Thymus (tissue), 11 donors: ENCODE data around the gene TARBP1. TPM values are rescaled to one million over a fixed set of nuclear protein-coding genes. Genes with fewer than 3 reads are reported as not detected.

Experiments
- DNase-seq, 9 donors: peaks; one replicate each; pipeline ENCODE4 v3.0.0-alpha.2; 2013; ENCODE audit warnings: low spot score in 9 of 9, low read depth in 6 of 9, missing footprints in 1 of 9
- H3K27ac ChIP-seq, 2 donors: one replicate each; pipeline ENCODE4 v1.5.1; 2013; ENCODE audit warnings: control low read depth in 1 of 2, low read depth in 1 of 2, low read length in 1 of 2, mild to moderate bottlenecking in 1 of 2, moderate library complexity in 1 of 2
- H3K27me3 ChIP-seq, 2 donors: one replicate each; pipeline ENCODE4 v1.5.1; 2013; ENCODE audit warnings: low read length in 1 of 2; ENCODE audit not compliant: control insufficient read depth in 2 of 2, insufficient read depth in 1 of 2
- H3K36me3 ChIP-seq, 2 donors: one replicate each; pipeline ENCODE4 v1.5.1; 2013; ENCODE audit warnings: low read length in 1 of 2, mild to moderate bottlenecking in 1 of 2, moderate library complexity in 1 of 2; ENCODE audit not compliant: control insufficient read depth in 2 of 2, insufficient read depth in 2 of 2
- H3K4me1 ChIP-seq, 2 donors: one replicate each; pipeline ENCODE4 v1.5.1; 2013; ENCODE audit warnings: low read length in 2 of 2; ENCODE audit not compliant: control insufficient read depth in 2 of 2, insufficient read depth in 2 of 2
- H3K4me3 ChIP-seq, 2 donors: one replicate each; pipeline ENCODE4 v1.5.1; 2013; ENCODE audit warnings: low read length in 2 of 2, control low read depth in 1 of 2, mild to moderate bottlenecking in 1 of 2
- H3K9me3 ChIP-seq, 2 donors: one replicate each; pipeline ENCODE4 v1.5.1; 2013; ENCODE audit warnings: low read length in 1 of 2, mild to moderate bottlenecking in 1 of 2; ENCODE audit not compliant: control insufficient read depth in 2 of 2, insufficient read depth in 1 of 2
- WGBS: extraction: QIAGEN DNeasy Blood & Tissue Kit; methylation state at CpG from one replicate; pipeline ENCODE4 v1.1.7; 2013; 5-methylcytosine and 5-hydroxymethylcytosine counted together
- polyA plus RNA-seq: library from polyadenylated mRNA; stranded (reverse); fragments of 200-250 nt; gene quantifications from one replicate; pipeline ENCODE4 v1.2.3, GENCODE V29; 2013
- total RNA-seq: library from RNA; stranded (reverse); fragments of 120-200 nt; gene quantifications from one replicate; pipeline ENCODE4 v1.2.4, GENCODE V29; 2013
- donor health status: healthy.

TARBP1 gene
- total and polyA plus RNA-seq, 2 donors: 29.0 to 66.3 TPM

- Histone ChIP-seq H3K27ac (no peak overlapping the region), H3K4me1 (no peaks in the 10 kb centered on the region), H3K9me3 (no peaks in the 10 kb centered on the region), H3K4me3 (no peak overlapping the region), H3K27me3 (no peaks in the 10 kb centered on the region), H3K36me3 (peaks cover 0 to 33% of the 10 kb centered on the region in 2 donors)
- DNase-seq: no peak
- WGBS: 98% methylated on average over 5 of the region's 5 CpGs
Measured at GRCh38 chr1:234460652-234461051, 18.3 kb downstream of the TARBP1 start.

GRCh38 chr1:234458352-234459017 lies 20.5 kb downstream of the TARBP1 start:
- no peak overlapping the region for H3K27ac ChIP-seq
- no peak overlapping the region for H3K4me3 ChIP-seq
- no peaks in the 10 kb centered on the region for H3K4me1 ChIP-seq
- no peaks in the 10 kb centered on the region for H3K9me3 ChIP-seq
- no peaks in the 10 kb centered on the region for H3K27me3 ChIP-seq
- no peak for DNase-seq
- H3K36me3 ChIP-seq: peaks cover 0 to 39% of the 10 kb centered on the region in 2 donors
- WGBS: 98% methylated on average over 6 of the region's 6 CpGs

- Histone ChIP-seq H3K4me1 (no peaks in the 10 kb centered on the region), H3K27me3 (no peaks in the 10 kb centered on the region), H3K4me3 (no peak overlapping the region), H3K9me3 (no peaks in the 10 kb centered on the region), H3K27ac (no peak overlapping the region), H3K36me3 (peaks cover 0 to 29% of the 10 kb centered on the region in 2 donors)
- DNase-seq: no peak
- 96% methylated on average over 6 of the region's 6 CpGs for WGBS
Measured at GRCh38 chr1:234454926-234455325, 24.1 kb downstream of the TARBP1 start.

GRCh38 chr1:234452406-234452965 lies 26.5 kb downstream of the TARBP1 start:
- Histone ChIP-seq H3K36me3 (peaks cover 0 to 27% of the 10 kb centered on the region in 2 donors), H3K4me3 (no peak overlapping the region), H3K9me3 (no peaks in the 10 kb centered on the region), H3K27me3 (no peaks in the 10 kb centered on the region), H3K4me1 (no peaks in the 10 kb centered on the region), H3K27ac (no peak overlapping the region)
- WGBS: 100% methylated on average over 2 of the region's 2 CpGs
- no peak for DNase-seq

GRCh38 chr1:234440348-234440747 lies 38.6 kb downstream of the TARBP1 start:
- peaks cover 0 to 29% of the 10 kb centered on the region in 2 donors for H3K36me3 ChIP-seq
- 98% methylated on average over 3 of the region's 3 CpGs for WGBS
- no peaks in the 10 kb centered on the region for H3K27me3 ChIP-seq
- H3K4me1 ChIP-seq: no peaks in the 10 kb centered on the region
- peaks cover 0 to 3% of the 10 kb centered on the region in 2 donors for H3K9me3 ChIP-seq
- H3K27ac ChIP-seq: no peak overlapping the region
- H3K4me3 ChIP-seq: no peak overlapping the region
- DNase-seq: no peak

- H3K27ac ChIP-seq: no peak overlapping the region
- H3K36me3 ChIP-seq: peaks cover 0 to 27% of the 10 kb centered on the region in 2 donors
- 98% methylated on average over 4 of the region's 4 CpGs for WGBS
- H3K9me3 ChIP-seq: peaks cover 0 to 3% of the 10 kb centered on the region in 2 donors
- H3K27me3 ChIP-seq: no peaks in the 10 kb centered on the region
- no peaks in the 10 kb centered on the region for H3K4me1 ChIP-seq
- DNase-seq: no peak
- H3K4me3 ChIP-seq: no peak overlapping the region
Measured at GRCh38 chr1:234438579-234438978, 40.4 kb downstream of the TARBP1 start.

- 97% methylated on average over 6 of the region's 6 CpGs for WGBS
- H3K36me3 ChIP-seq: peaks cover 0 to 27% of the 10 kb centered on the region in 2 donors
Measured at GRCh38 chr1:234437423-234438171, 41.4 kb downstream of the TARBP1 start.

GRCh38 chr1:234435620-234436019 lies 43.4 kb downstream of the TARBP1 start:
- peaks cover 0 to 32% of the 10 kb centered on the region in 2 donors for H3K36me3 ChIP-seq
- no peaks in the 10 kb centered on the region for H3K9me3 ChIP-seq
- DNase-seq: no peak

More at GRCh38 chr1:234437423-234438171, 41.4 kb downstream of the TARBP1 start:
- Histone ChIP-seq H3K4me1 (no peaks in the 10 kb centered on the region), H3K4me3 (no peak overlapping the region), H3K27me3 (no peaks in the 10 kb centered on the region), H3K9me3 (peaks cover 0 to 3% of the 10 kb centered on the region in 2 donors), H3K27ac (no peak overlapping the region)
- no peak for DNase-seq

GRCh38 chr1:234434706-234435105 lies 44.3 kb downstream of the TARBP1 start:
- Histone ChIP-seq H3K36me3 (peaks cover 0 to 41% of the 10 kb centered on the region in 2 donors), H3K4me3 (no peak overlapping the region), H3K4me1 (no peaks in the 10 kb centered on the region), H3K27me3 (no peaks in the 10 kb centered on the region), H3K27ac (no peak overlapping the region), H3K9me3 (no peaks in the 10 kb centered on the region)
- WGBS: 92% methylated on average over 2 of the region's 2 CpGs
- DNase-seq: no peak

More at GRCh38 chr1:234435620-234436019, 43.4 kb downstream of the TARBP1 start:
- Histone ChIP-seq H3K27ac (no peak overlapping the region), H3K4me1 (no peaks in the 10 kb centered on the region), H3K4me3 (no peak overlapping the region), H3K27me3 (no peaks in the 10 kb centered on the region)
- WGBS: 91% methylated on average over 8 of the region's 8 CpGs
